Measurements from ENCODE around the gene RELL2. TPM values are rescaled to one million over a fixed set of nuclear protein-coding genes. Genes with fewer than 3 reads are reported as not detected.

RELL2 gene
- total RNA-seq, 1 experiment from 2014 or later, result 8.7 TPM

GRCh38 chr5:141680751-141681201 lies 44.0 kb downstream of the RELL2 start:
- peak; percentile 41 for ATAC-seq
- no TSS peak for BruUV-seq (replicated peaks)
- no peaks in the 10 kb centered on the region for H3K9me2 ChIP-seq (ENCODE audit: insufficient read depth)
- TF ChIP-seq POLR2A (IDR thresholded peaks at IDR 0.05; ENCODE audit: borderline replicate concordance, extremely low read depth, insufficient read depth, insufficient read length) (no peak), POLR2AphosphoS5 (IDR thresholded peaks at IDR 0.05; ENCODE audit: low read depth, low read length) (peak; percentile 39; the same call in 1 of the 2 replicates)
- no peaks in the 10 kb centered on the region for H4K20me1 ChIP-seq (ENCODE audit: insufficient read depth)
- ChIA-PET CTCF (no interaction called here), POLR2A (interaction anchor here (2.0 kb wide), 1 partner anchor 198 kb away, joined by 10 read pairs; the partner anchor contains the start of gene PCDH1), RAD21 (ENCODE audit: low non-redundant PET in 1 of 2, low total read pairs in 2 of 2, uncharacterized antibody in 2 of 2, unreplicated experiment in 2 of 2) (no interaction called here)
- no peaks in the 10 kb centered on the region for H3K9me3 ChIP-seq (ENCODE audit: control insufficient read depth in 1 of 2, insufficient read depth in 1 of 2, low read depth in 1 of 2, low read length in 2 of 2)
- intact Hi-C loops (cut with micrococcal nuclease), result no loop called here
- peak overlapping the region; percentile 56 to 61 for H3K4me3 ChIP-seq (replicated peaks in 1 of 2; ENCODE audit: low read depth in 1 of 2, low read length in 2 of 2)
- no peak for DNase-seq (ENCODE audit: low read depth, low spot score)
- peak overlapping the region; percentile 66 for H3K9ac ChIP-seq (ENCODE audit: low read length)
- H3K79me2 ChIP-seq (ENCODE audit: insufficient read depth, low read length), result no peaks in the 10 kb centered on the region; the same call in 1 of the 2 replicates
- H3K4me1 ChIP-seq (ENCODE audit: control insufficient read depth in 1 of 2, insufficient read depth in 2 of 2, low read length in 2 of 2), result peaks cover 18 to 30% of the 10 kb centered on the region in 2 experiments
- no peaks in the 10 kb centered on the region for H3K27me3 ChIP-seq (ENCODE audit: insufficient read depth, low read length)
- peak overlapping the region; percentile 85 for H3K4me2 ChIP-seq (ENCODE audit: low read length)
- no peak overlapping the region for H2AFZ ChIP-seq (ENCODE audit: low read depth, low read length, poor library complexity, severe bottlenecking)
- H3K27ac ChIP-seq (ENCODE audit: low read depth, low read length), result peak overlapping the region; percentile 66
- no peaks in the 10 kb centered on the region for H3K36me3 ChIP-seq (ENCODE audit: control insufficient read depth in 1 of 2, insufficient read depth in 2 of 2, low read length in 2 of 2)

- Histone ChIP-seq H3K4me3 (replicated peaks in 1 of 2; ENCODE audit: low read depth in 1 of 2, low read length in 2 of 2) (peak overlapping the region; percentile 56 to 61), H3K27ac (ENCODE audit: low read depth, low read length) (peak overlapping the region; percentile 66), H3K9me2 (ENCODE audit: insufficient read depth) (no peaks in the 10 kb centered on the region), H3K27me3 (ENCODE audit: insufficient read depth, low read length) (no peaks in the 10 kb centered on the region), H3K9me3 (ENCODE audit: control insufficient read depth in 1 of 2, insufficient read depth in 1 of 2, low read depth in 1 of 2, low read length in 2 of 2) (no peaks in the 10 kb centered on the region), H3K79me2 (ENCODE audit: insufficient read depth, low read length) (no peaks in the 10 kb centered on the region; the same call in 1 of the 2 replicates), H3K9ac (ENCODE audit: low read length) (peak overlapping the region; percentile 66), H2AFZ (ENCODE audit: low read depth, low read length, poor library complexity, severe bottlenecking) (no peak overlapping the region), H4K20me1 (ENCODE audit: insufficient read depth) (no peaks in the 10 kb centered on the region), H3K36me3 (ENCODE audit: control insufficient read depth in 1 of 2, insufficient read depth in 2 of 2, low read length in 2 of 2) (no peaks in the 10 kb centered on the region), H3K4me1 (ENCODE audit: control insufficient read depth in 1 of 2, insufficient read depth in 2 of 2, low read length in 2 of 2) (peaks cover 18 to 30% of the 10 kb centered on the region in 2 experiments), H3K4me2 (ENCODE audit: low read length) (peak overlapping the region; percentile 85)
- ChIA-PET CTCF (interaction anchor here (0.7 to 1.4 kb wide), 4 partner anchors 11 to 160 kb away, joined by 4 to 6 read pairs (median 5); no protein-coding TSS in a partner anchor), POLR2A (interaction anchor here (0.6 to 2.0 kb wide), 3 partner anchors 44 to 1743 kb away, joined by 6 to 10 read pairs (median 8); partner anchors contain the start of genes PCDH1 and RELL2), RAD21 (ENCODE audit: low non-redundant PET in 1 of 2, low total read pairs in 2 of 2, uncharacterized antibody in 2 of 2, unreplicated experiment in 2 of 2) (interaction anchor here in 1 of 2 experiments (0.6 kb wide), 1 partner anchor 90 kb away, joined by 3 read pairs; no protein-coding TSS in a partner anchor)
- no peak for DNase-seq (ENCODE audit: low read depth, low spot score)
- intact Hi-C loops (cut with micrococcal nuclease), result no loop called here
- peak; percentile 26 for ATAC-seq
- BruUV-seq (replicated peaks), result TSS peak; percentile 71
- TF ChIP-seq YY1 (IDR thresholded peaks at IDR 0.05; ENCODE audit: extremely low read depth, insufficient replicate concordance, low read depth, low read length) (no peak), SRF (IDR thresholded peaks at IDR 0.05; ENCODE audit: low read depth) (no peak), EZH2phosphoT487 (IDR thresholded peaks at IDR 0.05; ENCODE audit: borderline replicate concordance) (no peak), ATF3 (IDR thresholded peaks at IDR 0.05) (no peak), TCF7L2 (IDR thresholded peaks at IDR 0.05; ENCODE audit: borderline replicate concordance, extremely low read depth, insufficient read depth, insufficient read length) (no peak), CEBPB (IDR thresholded peaks at IDR 0.05; ENCODE audit: low read depth) (no peak), EGR1 (IDR thresholded peaks at IDR 0.05; ENCODE audit: low read depth) (no peak), RAD21 (IDR thresholded peaks at IDR 0.05; ENCODE audit: low read depth) (no peak), SIN3A (IDR thresholded peaks at IDR 0.05; ENCODE audit: low read depth) (no peak), JUND (IDR thresholded peaks at IDR 0.05) (no peak), FOSL1 (IDR thresholded peaks at IDR 0.05; ENCODE audit: low read depth) (no peak), POLR2AphosphoS5 (IDR thresholded peaks at IDR 0.05; ENCODE audit: low read depth, low read length) (no peak), REST (IDR thresholded peaks at IDR 0.05; ENCODE audit: low read depth) (no peak)
- TF ChIP-seq, protein P1, sequence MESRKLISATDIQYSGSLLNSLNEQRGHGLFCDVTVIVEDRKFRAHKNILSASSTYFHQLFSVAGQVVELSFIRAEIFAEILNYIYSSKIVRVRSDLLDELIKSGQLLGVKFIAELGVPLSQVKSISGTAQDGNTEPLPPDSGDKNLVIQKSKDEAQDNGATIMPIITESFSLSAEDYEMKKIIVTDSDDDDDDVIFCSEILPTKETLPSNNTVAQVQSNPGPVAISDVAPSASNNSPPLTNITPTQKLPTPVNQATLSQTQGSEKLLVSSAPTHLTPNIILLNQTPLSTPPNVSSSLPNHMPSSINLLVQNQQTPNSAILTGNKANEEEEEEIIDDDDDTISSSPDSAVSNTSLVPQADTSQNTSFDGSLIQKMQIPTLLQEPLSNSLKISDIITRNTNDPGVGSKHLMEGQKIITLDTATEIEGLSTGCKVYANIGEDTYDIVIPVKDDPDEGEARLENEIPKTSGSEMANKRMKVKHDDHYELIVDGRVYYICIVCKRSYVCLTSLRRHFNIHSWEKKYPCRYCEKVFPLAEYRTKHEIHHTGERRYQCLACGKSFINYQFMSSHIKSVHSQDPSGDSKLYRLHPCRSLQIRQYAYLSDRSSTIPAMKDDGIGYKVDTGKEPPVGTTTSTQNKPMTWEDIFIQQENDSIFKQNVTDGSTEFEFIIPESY (IDR thresholded peaks at IDR 0.05; ENCODE audit: extremely low read depth, insufficient replicate concordance, low read length), result no peak
Measured at GRCh38 chr5:141681295-141681694, 44.5 kb downstream of the RELL2 start.

Measured in HCT116 (cell line).